Measurements from ENCODE around the gene ABCC1.

ABCC1 gene

GRCh38 chr16:16059895-16060590 is 110.6 kb downstream of the ABCC1 start:
- Histone ChIP-seq H3K14ac (ENCODE audit: low read length) (no peak overlapping the region), H2AFZ (ENCODE audit: insufficient read depth, low read length, poor library complexity) (no peak overlapping the region), H2BK12ac (ENCODE audit: low read length) (no peak overlapping the region), H3K9ac (ENCODE audit: low read length) (no peak overlapping the region), H3K4me2 (ENCODE audit: low read length) (no peak overlapping the region), H3K4me1 (ENCODE audit: control insufficient read depth in 1 of 2, insufficient read depth in 2 of 2, low read length in 2 of 2) (no peaks in the 10 kb centered on the region), H3K79me1 (ENCODE audit: low read length) (no peaks in the 10 kb centered on the region), H3K18ac (ENCODE audit: low read length) (no peak overlapping the region), H4K12ac (ENCODE audit: low read depth, low read length) (no peak overlapping the region), H3K4ac (ENCODE audit: low read depth, low read length) (no peak overlapping the region), H3K27me3 (ENCODE audit: insufficient read depth, low read length) (no peaks in the 10 kb centered on the region), H3K4me3 (ENCODE audit: low read depth, low read length) (no peak overlapping the region), H2BK5ac (ENCODE audit: low read depth, low read length, poor library complexity) (no peak overlapping the region), H3K36me3 (ENCODE audit: control insufficient read depth in 1 of 2, insufficient read depth in 2 of 2, low read length in 2 of 2) (peaks cover 17 to 19% of the 10 kb centered on the region in 2 experiments), H2BK120ac (ENCODE audit: insufficient read depth, low read length, poor library complexity) (no peak overlapping the region), H3K9me3 (ENCODE audit: insufficient read depth, low read depth, low read length) (no peaks in the 10 kb centered on the region), H3K79me2 (ENCODE audit: control insufficient read depth, insufficient read depth, low read length, poor library complexity) (no peaks in the 10 kb centered on the region), H3K27ac (ENCODE audit: low read depth, low read length) (no peak overlapping the region), H2AK5ac (ENCODE audit: low read length) (no peak overlapping the region), H4K8ac (ENCODE audit: low read depth, low read length) (no peak overlapping the region), H3K23ac (ENCODE audit: low read length) (no peak overlapping the region), H4K91ac (ENCODE audit: low read depth, low read length) (no peak overlapping the region)
- no CpG with 5 or more reads among the region's 11 CpGs for WGBS (ENCODE audit: extremely low coverage, insufficient coverage, insufficient read length)
- DNase-seq = no peak

- Histone ChIP-seq H2BK12ac (ENCODE audit: low read length) (no peak overlapping the region), H3K79me2 (ENCODE audit: control insufficient read depth, insufficient read depth, low read length, poor library complexity) (no peaks in the 10 kb centered on the region), H3K36me3 (ENCODE audit: control insufficient read depth in 1 of 2, insufficient read depth in 2 of 2, low read length in 2 of 2) (peaks cover 11 to 14% of the 10 kb centered on the region in 2 experiments), H2BK120ac (ENCODE audit: insufficient read depth, low read length, poor library complexity) (no peak overlapping the region), H3K14ac (ENCODE audit: low read length) (no peak overlapping the region), H3K4me2 (ENCODE audit: low read length) (no peak overlapping the region), H3K9me3 (ENCODE audit: insufficient read depth, low read depth, low read length) (no peaks in the 10 kb centered on the region), H4K91ac (ENCODE audit: low read depth, low read length) (no peak overlapping the region), H3K79me1 (ENCODE audit: low read length) (no peaks in the 10 kb centered on the region), H3K27ac (ENCODE audit: low read depth, low read length) (no peak overlapping the region), H3K4ac (ENCODE audit: low read depth, low read length) (no peak overlapping the region), H3K9ac (ENCODE audit: low read length) (no peak overlapping the region), H3K18ac (ENCODE audit: low read length) (no peak overlapping the region), H2AFZ (ENCODE audit: insufficient read depth, low read length, poor library complexity) (no peak overlapping the region), H4K8ac (ENCODE audit: low read depth, low read length) (no peak overlapping the region), H4K12ac (ENCODE audit: low read depth, low read length) (no peak overlapping the region), H3K4me1 (ENCODE audit: control insufficient read depth in 1 of 2, insufficient read depth in 2 of 2, low read length in 2 of 2) (peaks cover 0 to 4% of the 10 kb centered on the region in 2 experiments), H3K27me3 (ENCODE audit: insufficient read depth, low read length) (no peaks in the 10 kb centered on the region), H3K4me3 (ENCODE audit: low read depth, low read length) (no peak overlapping the region), H3K23ac (ENCODE audit: low read length) (no peak overlapping the region), H2AK5ac (ENCODE audit: low read length) (no peak overlapping the region), H2BK5ac (ENCODE audit: low read depth, low read length, poor library complexity) (no peak overlapping the region)
- DNase-seq = no peak
- WGBS (ENCODE audit: extremely low coverage, insufficient coverage, insufficient read length) = no CpG with 5 or more reads among the region's 16 CpGs
These were observed 112.9 kb downstream of the ABCC1 start for GRCh38 chr16:16062023-16062937.

GRCh38 chr16:16063683-16064082 is 114.3 kb downstream of the ABCC1 start:
- Histone ChIP-seq H3K23ac (ENCODE audit: low read length) (no peak overlapping the region), H3K4me1 (ENCODE audit: control insufficient read depth in 1 of 2, insufficient read depth in 2 of 2, low read length in 2 of 2) (peaks cover 0 to 4% of the 10 kb centered on the region in 2 experiments), H3K4me2 (ENCODE audit: low read length) (no peak overlapping the region), H2BK12ac (ENCODE audit: low read length) (no peak overlapping the region), H4K91ac (ENCODE audit: low read depth, low read length) (no peak overlapping the region), H2BK120ac (ENCODE audit: insufficient read depth, low read length, poor library complexity) (no peak overlapping the region), H3K9ac (ENCODE audit: low read length) (no peak overlapping the region), H3K9me3 (ENCODE audit: insufficient read depth, low read depth, low read length) (no peaks in the 10 kb centered on the region), H3K18ac (ENCODE audit: low read length) (no peak overlapping the region), H2BK5ac (ENCODE audit: low read depth, low read length, poor library complexity) (no peak overlapping the region), H4K12ac (ENCODE audit: low read depth, low read length) (no peak overlapping the region), H3K4ac (ENCODE audit: low read depth, low read length) (no peak overlapping the region), H3K14ac (ENCODE audit: low read length) (no peak overlapping the region), H3K4me3 (ENCODE audit: low read depth, low read length) (no peak overlapping the region), H2AFZ (ENCODE audit: insufficient read depth, low read length, poor library complexity) (no peak overlapping the region), H3K79me1 (ENCODE audit: low read length) (no peaks in the 10 kb centered on the region), H2AK5ac (ENCODE audit: low read length) (no peak overlapping the region), H4K8ac (ENCODE audit: low read depth, low read length) (no peak overlapping the region), H3K27me3 (ENCODE audit: insufficient read depth, low read length) (no peaks in the 10 kb centered on the region), H3K27ac (ENCODE audit: low read depth, low read length) (no peak overlapping the region), H3K36me3 (ENCODE audit: control insufficient read depth in 1 of 2, insufficient read depth in 2 of 2, low read length in 2 of 2) (peaks cover 11 to 14% of the 10 kb centered on the region in 2 experiments), H3K79me2 (ENCODE audit: control insufficient read depth, insufficient read depth, low read length, poor library complexity) (no peaks in the 10 kb centered on the region)
- DNase-seq = no peak
- WGBS (ENCODE audit: extremely low coverage, insufficient coverage, insufficient read length) = no CpG with 5 or more reads among the region's 2 CpGs

- no peak overlapping the region for H3K4ac ChIP-seq (ENCODE audit: low read depth, low read length)
- no CpG with 5 or more reads among the region's 4 CpGs for WGBS (ENCODE audit: extremely low coverage, insufficient coverage, insufficient read length)
- H3K9ac ChIP-seq (ENCODE audit: low read length) = no peak overlapping the region
- no peak overlapping the region for H3K14ac ChIP-seq (ENCODE audit: low read length)
- H3K27me3 ChIP-seq (ENCODE audit: insufficient read depth, low read length) = no peaks in the 10 kb centered on the region
- no peaks in the 10 kb centered on the region for H3K79me2 ChIP-seq (ENCODE audit: control insufficient read depth, insufficient read depth, low read length, poor library complexity)
- H3K4me1 ChIP-seq (ENCODE audit: control insufficient read depth in 1 of 2, insufficient read depth in 2 of 2, low read length in 2 of 2) = peaks cover 0 to 4% of the 10 kb centered on the region in 2 experiments
- no peak overlapping the region for H2BK120ac ChIP-seq (ENCODE audit: insufficient read depth, low read length, poor library complexity)
- no peak overlapping the region for H4K12ac ChIP-seq (ENCODE audit: low read depth, low read length)
- no peak overlapping the region for H2BK5ac ChIP-seq (ENCODE audit: low read depth, low read length, poor library complexity)
- no peaks in the 10 kb centered on the region for H3K9me3 ChIP-seq (ENCODE audit: insufficient read depth, low read depth, low read length)
- H3K27ac ChIP-seq (ENCODE audit: low read depth, low read length) = no peak overlapping the region
- no peak overlapping the region for H2AFZ ChIP-seq (ENCODE audit: insufficient read depth, low read length, poor library complexity)
- DNase-seq = no peak
- no peak overlapping the region for H3K4me2 ChIP-seq (ENCODE audit: low read length)
- no peak overlapping the region for H3K4me3 ChIP-seq (ENCODE audit: low read depth, low read length)
- H2AK5ac ChIP-seq (ENCODE audit: low read length) = no peak overlapping the region
- no peak overlapping the region for H2BK12ac ChIP-seq (ENCODE audit: low read length)
- H3K79me1 ChIP-seq (ENCODE audit: low read length) = no peaks in the 10 kb centered on the region
- no peak overlapping the region for H3K23ac ChIP-seq (ENCODE audit: low read length)
- no peak overlapping the region for H4K8ac ChIP-seq (ENCODE audit: low read depth, low read length)
- no peak overlapping the region for H3K18ac ChIP-seq (ENCODE audit: low read length)
- peaks cover 10 to 13% of the 10 kb centered on the region in 2 experiments for H3K36me3 ChIP-seq (ENCODE audit: control insufficient read depth in 1 of 2, insufficient read depth in 2 of 2, low read length in 2 of 2)
- H4K91ac ChIP-seq (ENCODE audit: low read depth, low read length) = no peak overlapping the region
These were observed 115.5 kb downstream of the ABCC1 start for GRCh38 chr16:16064874-16065384.

All from trophoblast cell (in vitro differentiated cells and primary cell).